IMR-90 (cell line): ENCODE data around the gene KLF17. TPM values are rescaled to one million over a fixed set of nuclear protein-coding genes. Genes with fewer than 3 reads are reported as not detected.

Source experiments
- ATAC-seq: fragments of 200-7000 bp; cut with Tn5 transposase; 2 replicates; pipeline ENCODE4 v1.9.1; 2020; ENCODE audit warnings: low read depth, mild to moderate bottlenecking, moderate library complexity
- BruUV-seq: library from RNA; stranded (reverse); fragments of 400-500 nt; replicated peaks from 2 replicates; lab custom pipeline; 2021; lab: Mats Ljungman, UMichigan
- CTCF ChIA-PET: fragments of 300-600 bp; formaldehyde crosslinking; extraction: SDS; loops from one replicate; lab custom pipeline; 2021; ENCODE audit warnings: antibody characterized with exemption; lab: Yijun Ruan, JAX
- POLR2A ChIA-PET: fragments of 300-600 bp; sonication (Branson Sonifier 250); formaldehyde crosslinking; loops from one replicate; lab custom pipeline; 2022; ENCODE audit warnings: antibody characterized with exemption; ENCODE audit not compliant: unreplicated experiment; lab: Charles Lee
- DNase-seq: peaks from one replicate; pipeline ENCODE4 v3.0.0; 2013
- H2AFZ ChIP-seq: replicated peaks from 2 replicates; pipeline ENCODE3; 2013; ENCODE audit warnings: low read length, mild to moderate bottlenecking; ENCODE audit not compliant: poor library complexity
- H2AK5ac ChIP-seq: 2 replicates; pipeline ENCODE4 v1.6.1; 2013; ENCODE audit warnings: low read depth, low read length, inconsistent platforms
- H2AK9ac ChIP-seq: replicated peaks from 2 replicates; pipeline ENCODE3; 2013; ENCODE audit warnings: mild to moderate bottlenecking, low read depth, low read length, moderate library complexity; ENCODE audit not compliant: poor library complexity
- H2BK120ac ChIP-seq: 2 replicates; pipeline ENCODE4 v1.6.1; 2013; ENCODE audit warnings: low read depth, low read length, inconsistent platforms
- H2BK15ac ChIP-seq: 3 replicates; pipeline ENCODE4 v1.6.1; 2013; ENCODE audit warnings: low read depth, low read length, inconsistent platforms
- H2BK20ac ChIP-seq: 2 replicates; pipeline ENCODE4 v1.6.1; 2013; ENCODE audit warnings: low read depth, mild to moderate bottlenecking, inconsistent platforms, low read length, moderate library complexity
- H2BK5ac ChIP-seq: 2 replicates; pipeline ENCODE4 v1.6.1; 2013; ENCODE audit warnings: mild to moderate bottlenecking, low read depth, low read length, inconsistent platforms; ENCODE audit not compliant: poor library complexity, severe bottlenecking
- H3K14ac ChIP-seq: replicated peaks from 2 replicates; pipeline ENCODE4 v1.6.1; 2013; ENCODE audit warnings: low read depth, low read length, inconsistent platforms
- H3K18ac ChIP-seq: 2 replicates; pipeline ENCODE4 v1.6.1; 2013; ENCODE audit warnings: low read depth, low read length, control low read depth
- H3K23ac ChIP-seq: 2 replicates; pipeline ENCODE4 v1.6.1; 2013; ENCODE audit warnings: low read depth, low read length, inconsistent platforms
- H3K27ac ChIP-seq: 2 replicates; pipeline ENCODE4 v1.5.1; 2013; ENCODE audit warnings: mild to moderate bottlenecking, control low read depth, low read length; ENCODE audit not compliant: insufficient read depth
- H3K27me3 ChIP-seq: 2 replicates; pipeline ENCODE4 v1.6.1; 2013; ENCODE audit warnings: low read length; ENCODE audit not compliant: control insufficient read depth, insufficient read depth
- H3K36me3 ChIP-seq: 2 replicates; pipeline ENCODE4 v1.6.1; 2013; ENCODE audit warnings: low read length, mixed read lengths; ENCODE audit not compliant: control insufficient read depth, insufficient read depth
- H3K4ac ChIP-seq: 2 replicates; pipeline ENCODE4 v1.6.1; 2013; ENCODE audit warnings: low read depth, low read length, inconsistent platforms
- H3K4me1 ChIP-seq: 2 replicates; pipeline ENCODE4 v1.6.1; 2013; ENCODE audit warnings: low read length, mixed read lengths; ENCODE audit not compliant: control insufficient read depth, insufficient read depth
- H3K4me2 ChIP-seq: 2 replicates; pipeline ENCODE4 v1.6.1; 2013; ENCODE audit warnings: low read depth, mild to moderate bottlenecking, control low read depth, low read length, moderate library complexity
- H3K4me3 ChIP-seq: 2 replicates; pipeline ENCODE4 v1.5.1; 2013; ENCODE audit warnings: low read depth, mild to moderate bottlenecking, control low read depth, low read length, moderate library complexity; ENCODE audit not compliant: insufficient read depth
- H3K56ac ChIP-seq: 2 replicates; pipeline ENCODE4 v1.6.1; 2013; ENCODE audit warnings: low read length, inconsistent platforms; ENCODE audit not compliant: insufficient read depth; ENCODE audit errors: extremely low read depth
- H3K79me1 ChIP-seq, 2 experiments: 2 replicates each; pipeline ENCODE4 v1.6.1; 2013; ENCODE audit warnings: low read length in 2 of 2, inconsistent platforms in 1 of 2, low read depth in 1 of 2
- H3K9ac ChIP-seq: 2 replicates; pipeline ENCODE4 v1.6.1; 2013; ENCODE audit warnings: low read depth, low read length, control low read depth
- H3K9me1 ChIP-seq: 2 replicates; pipeline ENCODE4 v1.6.1; 2013; ENCODE audit warnings: low read length, inconsistent platforms; ENCODE audit not compliant: insufficient read depth
- H3K9me3 ChIP-seq: 2 replicates; pipeline ENCODE4 v1.6.1; 2013; ENCODE audit warnings: low read length; ENCODE audit not compliant: control insufficient read depth, insufficient read depth
- H4K20me1 ChIP-seq: 2 replicates; pipeline ENCODE4 v1.6.1; 2013; ENCODE audit warnings: low read length, inconsistent platforms; ENCODE audit not compliant: insufficient read depth
- H4K5ac ChIP-seq: 2 replicates; pipeline ENCODE4 v1.6.1; 2013; ENCODE audit warnings: mild to moderate bottlenecking, low read depth, low read length, control low read depth
- H4K8ac ChIP-seq, 2 experiments: 2 replicates each; pipeline ENCODE4 v1.6.1; 2013; ENCODE audit warnings: low read depth in 2 of 2, low read length in 2 of 2, control low read depth in 1 of 2, inconsistent platforms in 1 of 2
- H4K91ac ChIP-seq: 2 replicates; pipeline ENCODE4 v1.6.1; 2013; ENCODE audit warnings: low read depth, low read length, inconsistent platforms; ENCODE audit not compliant: insufficient read depth
- CTCF ChIP-seq: conservative IDR thresholded peaks from 2 replicates; pipeline ENCODE4 v1.5.1; 2012; ENCODE audit warnings: mild to moderate bottlenecking, low read depth, low read length, improper control_type of control experiment
- RAD21 ChIP-seq: IDR thresholded peaks from 2 replicates; pipeline ENCODE4 v1.6.1; 2012; ENCODE audit warnings: low read length, improper control_type of control experiment
- WGBS, 2 experiments: methylation state at CpG; one replicate each; pipeline versions ENCODE4 v1.1.5 to v1.1.7; 2013; ENCODE audit warnings: missing lambda C conversion rate in 2 of 2; ENCODE audit not compliant: insufficient read length in 1 of 2; ENCODE audit errors: extremely low coverage in 2 of 2; 5-methylcytosine and 5-hydroxymethylcytosine counted together
- dilution Hi-C: fragments of 300-500 bp; cut with HindIII; formaldehyde crosslinking; loops from one replicate; pipeline ENCODE4 v1.14.3; 2018; ENCODE audit warnings: low sequenced_read_pairs; ENCODE audit not compliant: unreplicated experiment
- in situ Hi-C: fragments of 300-500 bp; cut with MboI; formaldehyde crosslinking; loops from 3 replicates; pipeline ENCODE4 v1.14.3; 2019; ENCODE audit warnings: low sequenced_read_pairs, inconsistent platforms, mixed read lengths
- intact Hi-C: fragments of 100-400 bp; cut with micrococcal nuclease; formaldehyde crosslinking; loops from 2 replicates; pipeline ENCODE4 v1.10.0; 2022
- polyA plus RNA-seq, 3 experiments: library from polyadenylated mRNA; depleted of rRNA; stranded (reverse); fragments of >200 nt; gene quantifications; 2 replicates each; pipeline ENCODE4 v1.2.3, GENCODE V29; 2012; ENCODE audit warnings: low replicate concordance in 1 of 3
- total RNA-seq: library from RNA; depleted of rRNA; stranded (reverse); fragments of >200 nt; gene quantifications from 2 replicates; pipeline ENCODE4 v1.2.3, GENCODE V29; 2012

KLF17 gene
- total and polyA plus RNA-seq, 2 of the 4 experiments (the other 2 are of a cell fraction): 0.17 to 0.36 TPM

DNA sequence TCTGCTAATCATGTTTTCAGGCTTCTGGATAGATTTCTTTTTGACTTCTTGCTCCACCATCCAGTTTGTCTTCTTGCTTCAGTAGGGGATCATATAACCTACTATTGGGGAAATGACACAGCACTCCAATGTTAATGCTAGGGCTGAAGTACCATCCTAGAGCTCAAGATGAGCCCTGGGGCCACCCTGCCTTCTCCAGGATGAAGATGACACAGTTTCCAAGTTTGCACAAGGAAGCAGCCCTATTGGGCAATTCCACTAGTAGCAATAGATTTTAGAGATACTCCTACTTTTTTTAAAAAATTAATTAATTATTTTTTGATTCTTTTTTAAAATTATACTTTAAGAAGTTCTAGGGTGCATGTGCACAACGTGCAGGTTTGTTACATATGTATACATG lies 34.1 kb downstream of the KLF17 start:
- dilution Hi-C loops (no loop called here), in situ Hi-C loops (no loop called here)

More for the DNA sequence above, 34.1 kb downstream of the KLF17 start:
- no peaks in the 10 kb centered on the region for H4K20me1 ChIP-seq
- no peak for TF ChIP-seq CTCF
- no peak for TF ChIP-seq RAD21
- H2BK5ac ChIP-seq: no peak overlapping the region
- H3K9me1 ChIP-seq: no peaks in the 10 kb centered on the region
- H3K4me3 ChIP-seq: no peak overlapping the region
- no peak overlapping the region for H2AFZ ChIP-seq
- H2AK9ac ChIP-seq: no peak overlapping the region
- H3K56ac ChIP-seq: no peak overlapping the region
- H3K9ac ChIP-seq: no peak overlapping the region
- no peaks in the 10 kb centered on the region for H3K79me1 ChIP-seq
- ChIA-PET POLR2A (no interaction called here), CTCF (no interaction called here)
- ATAC-seq (no peak), DNase-seq (no peak)
- H2BK120ac ChIP-seq: no peak overlapping the region
- no peak overlapping the region for H2BK20ac ChIP-seq
- no peak overlapping the region for H3K4ac ChIP-seq
- no peaks in the 10 kb centered on the region for H3K4me1 ChIP-seq
- H3K18ac ChIP-seq: no peak overlapping the region
- BruUV-seq: no TSS peak
- H3K27ac ChIP-seq: no peak overlapping the region
- no peaks in the 10 kb centered on the region for H3K9me3 ChIP-seq
- H2AK5ac ChIP-seq: no peak overlapping the region
- intact Hi-C loops: no loop called here
- no CpG with 5 or more reads among the region's 1 CpG for WGBS, 2 experiments
- no peak overlapping the region for H4K5ac ChIP-seq
- no peaks in the 10 kb centered on the region for H3K36me3 ChIP-seq
- H3K4me2 ChIP-seq: no peak overlapping the region
- no peak overlapping the region for H3K14ac ChIP-seq
- H3K27me3 ChIP-seq: peaks cover 5% of the 10 kb centered on the region
- H2BK15ac ChIP-seq: no peak overlapping the region
- H4K91ac ChIP-seq: no peak overlapping the region
- H3K23ac ChIP-seq: no peak overlapping the region
- H4K8ac ChIP-seq: no peak overlapping the region
